Peyer's patch (tissue), 4 donors: ENCODE measurements around the gene STRN4. TPM values are rescaled to one million over a fixed set of nuclear protein-coding genes. Genes with fewer than 3 reads are reported as not detected.

Source experiments
- DNase-seq, 3 donors: peaks; one replicate each; pipeline ENCODE4 v3.0.0-alpha.2; 2017 to 2019
- H3K27ac ChIP-seq, 4 donors: fragments of 200-600 bp; sonication (generic); one replicate each; pipeline ENCODE4 v1.5.1; 2016 to 2019
- H3K27me3 ChIP-seq, 2 donors: fragments of 200-600 bp; sonication (generic); one replicate each; pipeline ENCODE4 v1.5.1; 2019
- H3K36me3 ChIP-seq, 3 donors: fragments of 200-600 bp; sonication (generic); one replicate each; pipeline ENCODE4 v1.5.1; 2016 to 2019
- H3K4me1 ChIP-seq, 4 donors: fragments of 200-600 bp; sonication (generic); one replicate each; pipeline ENCODE4 v1.5.1; 2016 to 2019
- H3K4me3 ChIP-seq, 4 donors: fragments of 200-600 bp; sonication (generic); 1 replicate in 3 of 4; 2 replicates in 1 of 4; pipeline ENCODE4 v1.5.1; 2016 to 2019; ENCODE audit warnings: mild to moderate bottlenecking in 1 of 4
- H3K9me3 ChIP-seq, 4 donors: fragments of 200-600 bp; sonication (generic); one replicate each; pipeline ENCODE4 v1.5.1; 2016 to 2019; ENCODE audit warnings: mild to moderate bottlenecking in 1 of 4
- POLR2A ChIP-seq, 2 donors: fragments of 450-650 bp; IDR thresholded peaks; one replicate each; pipeline ENCODE4 v1.5.1; 2017; ENCODE audit warnings: antibody characterized with exemption in 2 of 2, mild to moderate bottlenecking in 2 of 2, moderate library complexity in 2 of 2
- small RNA-seq, 2 donors: library from RNA; depleted of rRNA; stranded (forward); fragments of <200 nt; gene quantifications; one replicate each; pipeline ENCODE3, GENCODE V24; 2016
- total RNA-seq, 4 donors: library from RNA; depleted of rRNA; stranded (reverse); fragments of >200 nt; gene quantifications; one replicate each; pipeline ENCODE4 v1.1.0, GENCODE V29; 2016

The STRN4 gene
- total RNA-seq, 4 donors from 2014 or later = 80.9 to 146 (median 116) TPM

DNA sequence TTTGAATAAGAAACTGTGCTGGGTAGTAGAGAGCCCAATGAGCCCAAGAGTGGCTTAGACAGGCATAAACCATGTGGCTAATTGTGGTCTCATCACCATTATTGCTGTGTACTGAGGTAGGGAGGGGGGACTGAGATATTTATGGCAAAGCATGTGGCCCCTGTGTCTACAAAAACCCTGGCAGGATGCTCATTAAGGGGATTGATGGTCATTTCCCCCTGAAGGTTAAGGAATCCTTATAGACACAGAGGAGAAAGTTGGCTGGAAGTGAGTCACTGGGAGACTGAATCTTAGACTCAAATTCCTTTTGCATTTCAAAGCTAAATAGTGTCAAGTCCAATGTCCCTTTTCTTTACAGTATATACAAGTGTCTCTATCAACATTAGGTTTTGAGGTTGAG lies 75.4 kb downstream of the STRN4 start:
- Histone ChIP-seq H3K27me3 (no peaks in the 10 kb centered on the region), H3K27ac (no peak overlapping the region), H3K4me3 (no peak overlapping the region), H3K4me1 (no peaks in the 10 kb centered on the region), H3K9me3 (no peaks in the 10 kb centered on the region), H3K36me3 (peaks cover 0 to 25% (median 0%) of the 10 kb centered on the region in 3 donors)
- no peak for TF ChIP-seq POLR2A (IDR thresholded peaks at IDR 0.05)
- DNase-seq = no peak

Small RNA genes lying within 50 kb of the gene (small RNA-seq; reads per million reads assigned to genes)
- 0.06 to 0.13 reads per million in 2 donors for gene MIR320E
- 0 reads per million in 2 donors for gene RF00019
- 0 reads per million in 2 donors for gene RN7SL364P

Other genes starting within 250 kb of the STRN4 start
- gene CALM3, start 145.1 kb downstream of the STRN4 start, total RNA-seq = 100 to 1,000 TPM; 134 to 282 (median 237) TPM
- gene PTGIR, start 121.4 kb downstream of the STRN4 start, total RNA-seq = 1 to 10 TPM in 2 of 4 donors, not detected in 2; 3.4 to 5.8 TPM
- gene GNG8, start 110.2 kb downstream of the STRN4 start, total RNA-seq = not detected
- gene DACT3, start 85.3 kb downstream of the STRN4 start, total RNA-seq = 1 to 10 TPM in 2 of 4 donors, under 1 TPM in 2; 0.53 to 2.3 (median 1.4) TPM
- gene PRKD2, start 29.3 kb downstream of the STRN4 start, total RNA-seq = 10 to 100 TPM; 57.0 to 88.8 (median 64.0) TPM
- 10 to 100 TPM in 3 of 4 donors, 1 to 10 TPM in 1; 9.1 to 18.6 (median 15.3) TPM for gene FKRP, start 393 bp downstream of the STRN4 start, total RNA-seq
- gene SLC1A5, start 42.1 kb upstream of the STRN4 start, total RNA-seq = 10 to 100 TPM; 19.8 to 34.7 (median 31.2) TPM
- 10 to 100 TPM; 56.9 to 83.6 (median 64.5) TPM for gene AP2S1, start 104.4 kb upstream of the STRN4 start, total RNA-seq
- gene ARHGAP35, start 114.5 kb upstream of the STRN4 start, total RNA-seq = 100 to 1,000 TPM in 1 of 4 donors, 10 to 100 TPM in 3; 41.3 to 100 (median 85.4) TPM